ENCODE measurements around the gene PLCH1. TPM values are rescaled to one million over a fixed set of nuclear protein-coding genes. Genes with fewer than 3 reads are reported as not detected.
A peak's percentile ranks its signal among the peaks of the same experiment; 100 is the strongest.

Gene PLCH1
- total and polyA plus RNA-seq, 2 of the 13 experiments (the other 11 are each of a cell fraction or from before 2014, with no cell fraction given) = 2.0 to 3.0 TPM

GRCh38 chr3:155554777-155555451, 190.0 kb downstream of the PLCH1 start (continued):
- 0 out of 2 replicates have a peak, but pooled peaks have one; percentile 25 for TF ChIP-seq MIER2 (CRISPR knock-in tag; IDR thresholded peaks at IDR 0.05)
- TF ChIP-seq HMG20B (CRISPR knock-in tag; conservative IDR thresholded peaks at IDR 0.05) = no peak
- TF ChIP-seq MIXL1 (CRISPR knock-in tag; IDR thresholded peaks at IDR 0.05) = 0 out of 2 replicates have a peak, but pooled peaks have one; percentile 26

- ChIA-PET POLR2A (no interaction called here), CTCF (ENCODE audit: low intra/inter-chr PET ratio, low total read pairs) (no interaction called here)
- Histone ChIP-seq H3K27ac (ENCODE audit: extremely low read length, insufficient read depth, low read length) (no peak overlapping the region), H3K9me3 (ENCODE audit: low read length) (no peaks in the 10 kb centered on the region), H3K4me3 (replicated peaks in 1 of 3; ENCODE audit: insufficient read depth in 1 of 3, low read depth in 2 of 3, low read length in 3 of 3) (no peak overlapping the region), H3K4me2 (ENCODE audit: low read depth, low read length) (no peak overlapping the region), H3K36me3 (replicated peaks in 1 of 2; ENCODE audit: control insufficient read depth in 1 of 2, insufficient read depth in 2 of 2, low read length in 2 of 2) (no peaks in the 10 kb centered on the region), H4K20me1 (ENCODE audit: insufficient read depth, low read length) (no peaks in the 10 kb centered on the region), H3K4me1 (ENCODE audit: insufficient read depth, low read length) (peaks cover 30% of the 10 kb centered on the region), H3K27me3 (ENCODE audit: control insufficient read depth in 1 of 2, insufficient read depth in 2 of 2, low read length in 2 of 2) (no peaks in the 10 kb centered on the region), H3K79me2 (ENCODE audit: insufficient read depth, low read length) (no peaks in the 10 kb centered on the region), H2AFZ (ENCODE audit: low read length) (no peak overlapping the region), H3K9ac (ENCODE audit: insufficient read depth, low read depth, low read length) (no peak overlapping the region)
- WGBS (ENCODE audit: low lambda C conversion rate) = 87% methylated on average over 4 of the region's 4 CpGs
- intact Hi-C loops (cut with micrococcal nuclease; ENCODE audit: unreplicated experiment) (no loop called here), in situ Hi-C loops (cut with HindIII; ENCODE audit: extremely low pct_ligation_motif_present, low pct_unique_long_range_greater_than_20kb) (no loop called here)
- ATAC-seq (no peak), DNase-seq (ENCODE audit: low spot score) (peak; percentile 9), FAIRE-seq (no peak)
- TF ChIP-seq ZNF547 (CRISPR knock-in tag; IDR thresholded peaks at IDR 0.05) (no peak), ZBTB33 (CRISPR knock-in tag; IDR thresholded peaks at IDR 0.05) (peak; percentile 89)
- BruUV-seq (replicated peaks) = no TSS peak
Measured at GRCh38 chr3:155553780-155554179, 191.1 kb downstream of the PLCH1 start.

Data from HepG2 (cell line).